D341Med (cell line): ENCODE data around the gene EGLN3.
"Not testable (repeated sequence)": the region's sequence is repeated elsewhere in the genome, so short reads cannot be mapped to it uniquely, and the experiment has no call there.

Experiments used
- DNase-seq: peaks from one replicate; pipeline ENCODE4 v3.0.0; 2012; ENCODE audit warnings: low spot score

EGLN3 gene

GRCh38 chr14:33934938-33935337, 15.9 kb downstream of the EGLN3 start:
- DNase-seq: no peak

GRCh38 chr14:33934043-33934750, 16.7 kb downstream of the EGLN3 start:
- no peak for DNase-seq

GRCh38 chr14:33933386-33933933, 17.4 kb downstream of the EGLN3 start:
- no peak for DNase-seq

DNA sequence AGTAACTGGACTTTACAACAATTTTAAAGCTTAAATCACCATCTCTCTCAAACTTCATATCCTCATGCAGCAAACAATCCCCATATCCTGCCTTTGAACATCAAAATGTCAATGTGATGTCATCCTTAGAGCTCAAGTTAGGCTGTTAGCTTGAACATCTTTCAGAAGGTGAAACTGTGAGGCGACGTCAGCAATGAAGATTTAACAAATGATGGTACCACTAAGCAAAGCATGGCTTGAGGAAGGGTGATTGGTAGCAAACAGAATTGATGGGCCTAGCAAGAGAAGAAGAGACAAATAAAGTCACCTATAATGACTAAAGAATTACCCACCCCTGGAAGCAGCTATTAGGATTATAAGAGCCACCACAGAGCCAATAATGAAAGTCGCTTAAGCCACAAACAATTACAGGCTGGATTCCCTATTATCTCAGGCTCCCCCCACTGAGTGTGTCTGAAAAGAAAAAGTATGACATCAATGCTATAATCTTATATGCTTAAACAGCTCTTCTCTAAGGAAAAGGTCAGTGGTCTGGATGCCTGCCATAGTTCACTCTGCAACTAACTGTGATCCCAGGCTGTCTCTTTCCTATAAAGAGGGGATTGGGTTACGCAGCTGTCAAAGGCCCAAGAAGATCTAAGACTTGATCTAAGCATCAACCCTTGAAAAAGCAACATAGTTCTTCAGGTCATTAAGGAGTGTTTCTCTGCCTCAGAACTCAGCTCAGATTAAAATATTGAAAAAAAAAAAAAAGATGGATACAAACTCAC, 18.1 kb downstream of the EGLN3 start:
- peak; percentile 54 for DNase-seq

DNA sequence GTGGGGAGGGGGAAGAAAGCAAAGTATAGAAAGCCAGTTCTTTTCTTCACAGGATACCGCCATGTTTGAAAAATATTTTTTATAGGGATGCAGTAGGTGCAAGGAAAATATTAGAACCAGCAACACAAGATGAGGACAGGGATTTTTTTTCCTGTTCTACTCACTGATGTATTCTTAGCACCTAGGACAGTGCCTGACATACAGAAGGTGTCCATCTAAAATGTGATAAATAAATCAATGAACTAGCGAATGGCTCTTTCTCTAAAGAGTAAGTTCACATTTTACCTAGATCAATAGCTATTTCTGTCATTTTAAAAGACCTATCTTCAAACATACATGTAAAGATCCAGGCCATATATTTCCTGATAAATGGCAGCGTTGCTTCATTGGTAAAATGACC, 18.8 kb downstream of the EGLN3 start:
- no peak for DNase-seq

GRCh38 chr14:33931461-33931860, 19.4 kb downstream of the EGLN3 start:
- no peak for DNase-seq

DNA sequence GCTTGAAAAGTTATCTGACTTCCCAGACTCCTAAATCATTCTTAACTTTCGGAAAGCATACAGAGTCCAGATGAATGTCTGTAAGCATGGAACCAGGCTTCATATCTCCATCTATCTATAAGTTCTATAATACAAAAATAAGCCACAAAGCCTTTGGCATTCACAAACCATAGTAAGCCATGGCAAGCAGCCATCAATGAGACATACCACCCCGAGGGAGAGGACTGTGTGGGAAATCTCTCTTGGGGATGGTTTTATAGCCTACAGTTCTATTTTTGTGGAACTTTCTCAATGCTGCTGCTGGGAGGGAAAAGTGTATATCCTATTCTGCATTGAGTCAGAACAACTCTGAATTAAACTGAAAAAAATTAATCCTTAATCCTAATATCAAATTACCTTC, 20.4 kb downstream of the EGLN3 start:
- no peak for DNase-seq

DNA sequence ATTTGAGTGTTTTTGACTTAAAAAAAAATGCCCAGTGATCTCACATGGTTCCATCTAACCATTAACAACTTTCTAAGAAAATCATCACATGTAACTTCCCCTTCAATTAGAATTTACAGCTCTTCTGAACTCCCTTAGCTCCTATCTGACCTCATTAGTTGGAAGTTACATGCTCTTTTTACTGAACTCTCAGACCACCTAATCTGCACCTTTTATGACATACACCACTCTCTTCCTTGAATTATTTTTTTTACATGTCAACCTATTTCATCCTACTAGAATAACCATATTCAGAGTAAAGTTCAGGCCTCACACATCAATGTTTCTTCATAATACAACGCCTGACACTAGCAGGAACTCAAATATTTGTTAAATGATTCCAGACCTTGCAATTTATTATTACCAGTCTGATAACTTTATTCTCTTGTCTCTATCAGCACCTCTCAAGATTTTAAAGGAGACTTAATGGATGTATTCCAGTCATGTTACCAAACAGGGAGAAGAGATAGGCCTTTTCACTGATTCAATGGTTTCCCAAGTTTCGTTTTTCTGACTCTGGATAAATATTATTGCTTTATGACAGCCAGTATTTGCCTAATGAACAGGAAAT, 21.0 kb downstream of the EGLN3 start:
- no peak for DNase-seq

- no peak for DNase-seq
Observed at GRCh38 chr14:33928895-33929294, 22.0 kb downstream of the EGLN3 start.

DNA sequence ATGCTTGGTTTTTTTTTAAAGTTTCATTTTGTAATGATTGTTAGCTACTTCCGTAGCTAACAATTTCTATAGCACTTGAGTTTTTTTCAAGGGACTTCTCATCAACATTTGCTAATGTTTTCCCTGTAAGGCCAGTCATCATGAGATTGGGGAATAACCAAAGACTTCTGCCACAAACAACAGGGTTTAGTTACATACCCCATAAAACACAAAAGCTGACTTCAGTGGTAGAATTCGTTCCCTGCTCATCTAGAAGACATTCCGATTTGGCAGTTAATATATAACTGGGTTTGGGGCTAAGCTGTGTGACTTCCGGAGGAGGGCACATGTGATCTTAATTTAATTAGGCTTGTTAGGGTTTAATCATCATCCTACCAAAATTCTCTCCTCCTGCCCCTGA, 22.9 kb downstream of the EGLN3 start:
- no peak for DNase-seq

- DNase-seq: not testable (repeated sequence)
Observed at GRCh38 chr14:33926967-33927366, 23.9 kb downstream of the EGLN3 start.

- DNase-seq: no peak
Observed at GRCh38 chr14:33925946-33926345, 24.9 kb downstream of the EGLN3 start.

DNA sequence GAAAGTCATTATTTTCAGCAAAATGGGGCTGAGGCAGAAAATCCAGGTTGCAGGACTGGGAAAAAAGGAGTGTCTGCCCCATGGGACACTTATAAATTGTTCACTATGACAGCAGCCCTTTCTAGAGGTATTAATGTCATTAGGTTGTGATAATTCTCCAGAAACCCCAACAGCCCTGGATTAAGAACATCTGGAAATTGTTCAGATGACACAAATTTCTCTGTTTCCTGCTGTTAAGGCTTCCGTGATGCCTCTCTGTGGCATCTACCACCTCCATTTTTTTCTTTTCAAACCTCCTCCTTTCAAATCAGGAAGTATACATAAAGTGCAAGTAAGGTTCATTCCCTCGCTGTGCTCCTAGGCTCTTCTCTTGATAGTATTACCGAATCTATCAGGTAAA, 25.6 kb downstream of the EGLN3 start:
- no peak for DNase-seq

DNA sequence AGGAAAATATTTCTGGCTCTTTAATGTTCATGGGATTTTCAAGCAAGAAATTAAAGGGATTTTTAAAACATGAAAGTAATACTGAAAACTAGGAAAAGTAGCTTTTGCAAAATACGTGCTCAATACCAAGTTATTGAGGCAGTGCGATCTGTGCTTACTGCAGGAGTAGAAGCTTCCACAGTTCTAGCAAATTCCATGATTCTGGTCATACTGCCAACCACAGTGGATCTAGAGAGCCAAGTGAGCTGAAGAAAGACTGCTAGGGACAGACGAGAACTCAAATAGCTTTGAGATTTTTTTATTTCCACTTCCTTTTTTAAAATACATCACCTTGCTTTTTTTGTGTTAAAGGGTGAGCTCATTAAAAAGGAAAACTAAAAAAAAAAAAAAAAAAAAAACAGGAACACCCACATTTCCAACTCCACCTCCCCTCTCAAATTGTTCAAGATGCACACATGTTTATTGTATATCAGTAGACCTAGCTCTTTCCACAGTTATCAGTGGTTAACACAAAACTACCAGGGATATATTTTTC, 26.2 kb downstream of the EGLN3 start:
- DNase-seq: no peak

DNA sequence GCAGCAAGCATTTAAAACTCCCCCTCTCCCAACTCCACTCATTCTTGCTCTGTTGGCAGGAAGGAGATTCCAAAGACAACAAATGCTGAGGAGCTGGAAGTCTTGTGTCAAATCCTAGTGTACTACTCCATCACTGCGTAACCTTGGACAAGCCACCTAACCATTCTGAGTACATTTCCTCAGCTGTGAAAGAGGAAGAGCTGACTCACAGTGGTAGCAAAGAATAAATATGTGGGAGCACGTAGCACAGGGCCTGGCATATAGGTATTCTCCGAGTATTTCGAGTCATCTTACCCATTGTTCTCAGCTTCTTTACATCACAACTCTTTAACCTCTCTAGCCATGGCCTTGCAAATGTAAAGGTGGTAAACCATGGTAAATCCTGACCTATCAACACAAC, 28.7 kb downstream of the EGLN3 start:
- no peak for DNase-seq

- no peak for DNase-seq
Observed at GRCh38 chr14:33918256-33918655, 32.6 kb downstream of the EGLN3 start.

DNA sequence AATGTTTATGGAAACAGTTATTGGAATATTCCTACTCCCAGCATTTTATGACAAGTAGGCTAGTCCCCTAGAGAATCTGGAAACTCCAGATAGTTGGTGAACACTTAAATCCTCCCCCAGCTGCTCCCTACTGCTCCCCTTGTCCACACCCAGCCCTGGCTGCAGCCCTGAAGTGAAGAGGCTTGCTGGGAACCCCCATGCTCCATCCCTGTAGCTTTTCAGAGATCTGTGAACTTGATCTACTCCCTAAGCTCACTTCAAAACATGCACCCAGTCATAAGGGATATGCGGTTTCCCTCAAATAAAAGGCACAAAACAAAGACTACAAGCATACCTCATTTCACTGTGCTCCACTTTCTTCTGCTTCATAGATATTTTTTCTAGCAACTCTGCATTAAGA, 33.2 kb downstream of the EGLN3 start:
- no peak for DNase-seq

DNA sequence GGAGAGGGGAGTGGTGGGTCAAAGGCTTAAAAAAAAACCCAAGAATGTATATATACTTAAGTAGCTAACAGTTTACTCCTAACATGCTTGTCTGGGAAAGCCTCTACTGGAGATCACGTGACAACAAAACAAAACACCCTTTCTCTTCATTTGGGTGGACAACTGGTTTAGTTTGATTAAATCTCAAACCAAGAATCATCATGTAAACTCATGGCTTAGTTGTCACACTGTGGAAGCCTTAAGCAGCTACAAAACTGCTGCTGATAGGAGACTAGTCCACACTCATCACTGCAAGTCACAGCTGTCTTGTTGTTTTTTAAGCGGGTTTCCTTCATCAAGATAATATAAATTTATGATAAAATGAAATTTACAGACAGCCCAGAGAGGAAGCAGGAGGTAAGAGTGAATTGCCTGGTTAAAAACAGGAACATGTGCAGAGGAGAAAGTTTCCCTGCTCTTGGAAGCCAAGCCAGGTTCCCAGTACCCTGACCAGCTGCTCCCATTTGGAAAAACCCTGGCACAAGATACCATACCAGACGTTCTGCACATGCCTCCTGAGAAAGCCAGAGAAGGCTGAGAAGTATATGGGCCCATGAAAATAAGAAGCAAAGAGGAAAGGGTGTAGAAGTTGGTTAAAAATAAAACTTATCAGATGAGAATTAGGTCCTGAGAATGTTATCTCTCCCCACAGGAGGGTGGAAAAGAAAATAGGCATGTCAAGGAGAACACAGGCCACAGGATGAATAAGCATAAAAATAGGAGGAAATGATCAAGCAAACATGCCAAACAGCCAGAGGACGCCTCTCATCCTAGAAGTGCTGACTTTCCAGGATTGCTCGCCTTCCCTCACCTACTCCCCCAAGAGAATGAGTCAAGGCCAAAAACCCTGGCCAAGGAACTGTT, 34.0 kb downstream of the EGLN3 start:
- DNase-seq: no peak

- DNase-seq: no peak
Observed at GRCh38 chr14:33915682-33916081, 35.2 kb downstream of the EGLN3 start.

DNA sequence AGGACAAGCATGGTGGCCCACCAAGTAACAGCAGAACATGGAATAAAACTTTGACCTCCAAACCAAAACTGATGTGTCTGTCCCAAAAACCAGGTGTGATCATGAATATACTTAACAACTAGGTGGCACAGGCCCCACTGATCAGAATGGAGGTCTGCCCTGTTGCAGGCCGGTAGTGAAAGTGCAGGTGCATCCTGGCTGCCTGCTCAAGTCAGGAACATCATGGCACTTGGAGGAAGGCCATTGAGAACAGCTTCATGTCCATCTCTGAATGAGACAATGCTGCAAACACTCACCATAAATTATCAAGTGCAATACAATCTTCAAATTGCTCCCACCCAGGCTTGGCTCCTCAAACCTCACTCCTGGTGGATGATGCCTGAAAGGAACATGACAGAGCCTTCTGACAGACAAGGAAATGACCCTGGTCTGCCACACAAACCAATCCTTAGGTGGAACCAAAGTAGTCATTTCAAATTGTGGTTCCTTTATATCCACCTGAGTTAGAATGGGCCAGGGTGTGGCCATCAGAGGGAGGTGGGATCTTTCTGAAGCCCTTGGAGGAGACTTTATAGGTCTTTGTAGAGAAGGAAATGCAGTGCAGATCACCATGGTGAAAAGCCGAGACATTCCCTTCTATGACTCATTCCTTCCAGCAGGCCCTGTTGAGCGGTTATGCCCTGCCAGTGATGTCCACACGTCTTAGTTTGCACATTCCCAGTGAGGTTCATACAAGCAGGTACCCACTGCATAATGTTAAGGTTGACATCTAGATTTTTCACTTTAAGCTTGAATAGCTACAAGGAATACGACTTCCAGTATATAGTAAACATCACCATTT, 36.0 kb downstream of the EGLN3 start:
- DNase-seq: no peak

DNA sequence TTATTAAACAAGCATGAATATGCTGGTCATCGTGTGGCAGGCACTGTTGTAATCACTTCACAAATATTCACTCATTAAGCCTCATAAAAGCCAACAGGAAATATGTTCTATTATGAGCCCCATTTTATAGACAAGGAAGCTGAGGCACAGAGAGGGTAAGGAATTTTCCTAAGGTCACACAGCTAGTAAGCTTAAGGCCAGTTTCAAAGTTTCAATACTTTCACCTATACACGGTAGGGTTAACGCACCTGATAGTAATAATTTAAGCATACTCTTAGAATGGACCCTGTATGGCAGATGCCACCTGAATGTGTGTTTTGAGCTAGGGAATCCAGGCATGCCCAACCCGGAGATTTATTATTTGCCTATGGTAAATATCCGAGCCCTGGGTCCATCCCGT, 39.8 kb downstream of the EGLN3 start:
- no peak for DNase-seq
